ENCODE results near the gene UNC5C. TPM values are rescaled to one million over a fixed set of nuclear protein-coding genes. Genes with fewer than 3 reads are reported as not detected.

UNC5C gene
- total RNA-seq, 1 donor from 2014 or later = 15.5 TPM

GRCh38 chr4:95462921-95463320, 85.9 kb downstream of the UNC5C start:
- Mint-ChIP-seq H3K27me3 (ENCODE audit: low read depth) (no peaks in the 10 kb centered on the region), H3K36me3 (ENCODE audit: low read depth) (no peaks in the 10 kb centered on the region), H3K4me1 (ENCODE audit: low read depth) (peaks cover 9% of the 10 kb centered on the region), H3K9me3 (ENCODE audit: low read depth) (no peaks in the 10 kb centered on the region), H3K27ac (ENCODE audit: unreplicated experiment) (no peak overlapping the region), H3K4me3 (ENCODE audit: unreplicated experiment) (no peak overlapping the region)
- DNase-seq (ENCODE audit: low spot score) = no peak
- TF ChIP-seq CTCF (IDR thresholded peaks at IDR 0.05) = no peak

GRCh38 chr4:95457353-95457752, 91.4 kb downstream of the UNC5C start:
- no peak for DNase-seq (ENCODE audit: low spot score)
- no peak overlapping the region for H3K4me3 Mint-ChIP-seq (ENCODE audit: unreplicated experiment)
- no peaks in the 10 kb centered on the region for H3K36me3 Mint-ChIP-seq (ENCODE audit: low read depth)
- peaks cover 7% of the 10 kb centered on the region for H3K4me1 Mint-ChIP-seq (ENCODE audit: low read depth)
- no peak for TF ChIP-seq CTCF (IDR thresholded peaks at IDR 0.05)
- peaks cover 4% of the 10 kb centered on the region for H3K9me3 Mint-ChIP-seq (ENCODE audit: low read depth)
- no peak overlapping the region for H3K27ac Mint-ChIP-seq (ENCODE audit: unreplicated experiment)
- H3K27me3 Mint-ChIP-seq (ENCODE audit: low read depth) = no peaks in the 10 kb centered on the region

GRCh38 chr4:95450294-95450693, 98.5 kb downstream of the UNC5C start:
- DNase-seq (ENCODE audit: low spot score) = no peak
- peak overlapping the region; percentile 56 for H3K27ac Mint-ChIP-seq (ENCODE audit: unreplicated experiment)
- no peaks in the 10 kb centered on the region for H3K27me3 Mint-ChIP-seq (ENCODE audit: low read depth)
- peaks cover 22% of the 10 kb centered on the region for H3K4me1 Mint-ChIP-seq (ENCODE audit: low read depth)
- peaks cover 4% of the 10 kb centered on the region for H3K9me3 Mint-ChIP-seq (ENCODE audit: low read depth)
- H3K4me3 Mint-ChIP-seq (ENCODE audit: unreplicated experiment) = no peak overlapping the region
- H3K36me3 Mint-ChIP-seq (ENCODE audit: low read depth) = no peaks in the 10 kb centered on the region
- TF ChIP-seq CTCF (IDR thresholded peaks at IDR 0.05) = no peak

GRCh38 chr4:95446173-95446572, 102.6 kb downstream of the UNC5C start:
- Mint-ChIP-seq H3K9me3 (ENCODE audit: low read depth) (peaks cover 2% of the 10 kb centered on the region), H3K27ac (ENCODE audit: unreplicated experiment) (no peak overlapping the region), H3K27me3 (ENCODE audit: low read depth) (no peaks in the 10 kb centered on the region), H3K4me3 (ENCODE audit: unreplicated experiment) (no peak overlapping the region), H3K4me1 (ENCODE audit: low read depth) (peaks cover 18% of the 10 kb centered on the region), H3K36me3 (ENCODE audit: low read depth) (no peaks in the 10 kb centered on the region)
- no peak for TF ChIP-seq CTCF (IDR thresholded peaks at IDR 0.05)
- no peak for DNase-seq (ENCODE audit: low spot score)

GRCh38 chr4:95445251-95445650, 103.5 kb downstream of the UNC5C start:
- Mint-ChIP-seq H3K36me3 (ENCODE audit: low read depth) (no peaks in the 10 kb centered on the region), H3K9me3 (ENCODE audit: low read depth) (peaks cover 2% of the 10 kb centered on the region), H3K4me3 (ENCODE audit: unreplicated experiment) (no peak overlapping the region), H3K27ac (ENCODE audit: unreplicated experiment) (no peak overlapping the region), H3K4me1 (ENCODE audit: low read depth) (peaks cover 15% of the 10 kb centered on the region), H3K27me3 (ENCODE audit: low read depth) (no peaks in the 10 kb centered on the region)
- TF ChIP-seq CTCF (IDR thresholded peaks at IDR 0.05) = no peak
- no peak for DNase-seq (ENCODE audit: low spot score)
